Glutamatergic neuron (in vitro differentiated cells): ENCODE measurements around the gene BAZ1A. TPM values are rescaled to one million over a fixed set of nuclear protein-coding genes. Genes with fewer than 3 reads are reported as not detected.

ENCODE experiments used
- DNase-seq: peaks from one replicate; pipeline ENCODE4 v3.0.0; 2022
- H3K27ac Mint-ChIP-seq: one replicate; pipeline ENCODE4 v1.8.0; 2020; ENCODE audit warnings: mild to moderate bottlenecking, mixed read lengths, inconsistent platforms; ENCODE audit not compliant: unreplicated experiment
- H3K27me3 Mint-ChIP-seq: one replicate; pipeline ENCODE4 v1.8.0; 2020; ENCODE audit warnings: mild to moderate bottlenecking, moderate library complexity, mixed read lengths, inconsistent platforms; ENCODE audit not compliant: unreplicated experiment
- H3K36me3 Mint-ChIP-seq: one replicate; pipeline ENCODE4 v1.8.0; 2020; ENCODE audit warnings: mild to moderate bottlenecking, mixed read lengths, inconsistent platforms; ENCODE audit not compliant: unreplicated experiment
- H3K4me1 Mint-ChIP-seq: one replicate; pipeline ENCODE4 v1.8.0; 2020; ENCODE audit warnings: mild to moderate bottlenecking, low read depth, mixed read lengths, inconsistent platforms; ENCODE audit not compliant: unreplicated experiment
- H3K4me3 Mint-ChIP-seq: one replicate; pipeline ENCODE4 v1.8.0; 2020; ENCODE audit warnings: mild to moderate bottlenecking, mixed read lengths, inconsistent platforms; ENCODE audit not compliant: unreplicated experiment
- H3K9me3 Mint-ChIP-seq: one replicate; pipeline ENCODE4 v1.8.0; 2020; ENCODE audit warnings: mild to moderate bottlenecking, moderate library complexity, mixed read lengths, inconsistent platforms; ENCODE audit not compliant: unreplicated experiment
- CTCF ChIP-seq: fragments of 200-600 bp; sonication (generic); IDR thresholded peaks from one replicate; pipeline ENCODE4 v1.5.0; 2021; ENCODE audit not compliant: partially characterized antibody, unreplicated experiment
- total RNA-seq: library from RNA; stranded (reverse); fragmentation: NEBNext Ultra II Directional; extraction: Animal tissue kit (Norgen Biotek cat#: 25700); gene quantifications from one replicate; pipeline ENCODE4 v1.2.1, GENCODE V29; 2021; ENCODE audit not compliant: unreplicated experiment

Gene BAZ1A
- total RNA-seq, 1 donor from 2014 or later = 41.3 TPM

DNA sequence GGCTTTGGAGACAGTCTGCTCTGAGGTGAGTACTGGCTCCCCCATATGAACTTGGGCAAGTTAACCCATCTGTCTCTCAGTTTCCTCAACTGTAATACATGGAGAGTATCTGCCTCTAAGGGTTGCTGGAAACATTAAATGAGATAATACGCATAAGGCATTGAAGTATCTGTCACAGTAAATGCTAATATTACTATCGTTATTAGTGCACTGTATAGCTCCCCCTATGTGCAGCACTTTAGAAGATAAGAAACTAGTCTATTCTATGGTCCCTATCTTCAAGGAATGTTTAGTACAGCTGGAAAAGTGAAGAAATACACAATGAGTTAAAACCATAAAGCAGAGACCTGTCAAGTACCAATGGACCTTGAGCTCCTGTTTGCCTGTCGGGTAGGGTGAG lies 109.1 kb downstream of the BAZ1A start:
- no peaks in the 10 kb centered on the region for H3K9me3 Mint-ChIP-seq
- H3K27me3 Mint-ChIP-seq = no peaks in the 10 kb centered on the region
- no peak overlapping the region for H3K27ac Mint-ChIP-seq
- no peak for DNase-seq
- no peak overlapping the region for H3K4me3 Mint-ChIP-seq
- no peaks in the 10 kb centered on the region for H3K4me1 Mint-ChIP-seq
- peaks cover 4% of the 10 kb centered on the region for H3K36me3 Mint-ChIP-seq
- no peak for TF ChIP-seq CTCF

DNA sequence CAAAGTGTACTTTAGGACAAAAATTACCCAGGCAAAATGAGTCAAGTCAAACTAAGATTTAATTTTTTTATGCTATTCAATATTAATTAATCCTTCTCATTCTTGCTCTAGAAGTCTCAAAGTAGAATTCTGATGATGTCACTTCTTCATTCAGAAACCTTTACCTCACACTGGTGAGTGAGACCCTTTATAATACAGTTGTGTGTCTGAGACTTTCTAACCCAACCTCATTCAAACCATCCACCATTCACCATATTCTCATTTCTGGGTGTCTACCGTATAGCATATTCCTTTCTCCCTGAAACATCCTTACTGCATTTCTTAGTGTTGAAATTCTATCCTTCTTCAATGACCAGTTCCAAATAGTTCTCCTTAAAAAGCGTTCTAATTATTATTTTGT lies 119.9 kb downstream of the BAZ1A start:
- Mint-ChIP-seq H3K4me1 (no peaks in the 10 kb centered on the region), H3K27ac (no peak overlapping the region), H3K27me3 (no peaks in the 10 kb centered on the region), H3K9me3 (no peaks in the 10 kb centered on the region), H3K4me3 (no peak overlapping the region), H3K36me3 (no peaks in the 10 kb centered on the region)
- DNase-seq = no peak
- TF ChIP-seq CTCF = no peak

DNA sequence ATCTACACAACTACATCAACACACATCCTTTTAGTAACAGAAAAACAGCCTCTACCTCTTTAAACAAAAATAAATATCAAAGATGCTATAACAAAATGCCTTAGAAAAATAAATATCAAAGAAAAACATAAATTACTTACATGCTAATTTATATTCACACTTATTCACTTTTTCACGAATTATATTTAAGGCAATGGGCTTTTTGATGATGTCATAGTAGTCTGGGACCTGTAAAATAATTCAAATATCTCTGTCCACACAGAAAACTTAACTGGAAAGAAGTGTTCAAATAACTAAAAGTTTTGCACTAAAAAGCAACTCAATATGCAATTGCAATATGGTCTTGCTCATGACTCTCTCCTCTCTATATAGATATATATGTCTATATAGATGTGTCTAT lies 120.5 kb downstream of the BAZ1A start:
- Mint-ChIP-seq H3K4me1 (no peaks in the 10 kb centered on the region), H3K9me3 (no peaks in the 10 kb centered on the region), H3K4me3 (no peak overlapping the region), H3K36me3 (no peaks in the 10 kb centered on the region), H3K27me3 (no peaks in the 10 kb centered on the region), H3K27ac (no peak overlapping the region)
- DNase-seq = no peak
- TF ChIP-seq CTCF = no peak

DNA sequence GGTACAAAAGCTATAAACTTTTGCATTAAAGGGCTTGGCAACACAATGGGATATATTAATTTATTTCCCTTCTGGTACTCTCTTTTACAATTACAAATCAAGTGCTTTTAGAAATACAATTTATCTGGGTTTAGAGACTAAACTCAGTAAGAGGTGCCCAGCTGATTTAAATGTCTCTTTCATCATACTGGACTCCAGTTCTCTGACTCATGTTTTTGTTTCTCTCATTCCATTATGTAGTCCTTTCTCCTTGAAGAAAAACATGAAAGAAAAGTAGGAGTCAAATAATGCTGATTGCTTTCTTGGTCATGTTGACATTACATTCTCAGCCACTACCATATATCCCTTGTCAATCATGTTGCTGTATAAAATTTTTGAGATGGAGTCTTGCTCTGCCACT lies 124.5 kb downstream of the BAZ1A start:
- H3K27ac Mint-ChIP-seq = no peak overlapping the region
- no peak overlapping the region for H3K4me3 Mint-ChIP-seq
- no peaks in the 10 kb centered on the region for H3K4me1 Mint-ChIP-seq
- H3K27me3 Mint-ChIP-seq = no peaks in the 10 kb centered on the region
- TF ChIP-seq CTCF = no peak
- no peaks in the 10 kb centered on the region for H3K36me3 Mint-ChIP-seq
- H3K9me3 Mint-ChIP-seq = no peaks in the 10 kb centered on the region
- no peak for DNase-seq

- Mint-ChIP-seq H3K4me3 (no peak overlapping the region), H3K36me3 (no peaks in the 10 kb centered on the region), H3K27ac (no peak overlapping the region), H3K9me3 (no peaks in the 10 kb centered on the region), H3K4me1 (no peaks in the 10 kb centered on the region), H3K27me3 (no peaks in the 10 kb centered on the region)
- TF ChIP-seq CTCF = no peak
- DNase-seq = no peak
Measured at GRCh38 chr14:34750233-34750632, 124.9 kb downstream of the BAZ1A start.
